ENCODE results near the gene KCNMA1. TPM values are rescaled to one million over a fixed set of nuclear protein-coding genes. Genes with fewer than 3 reads are reported as not detected.

Gene KCNMA1
- total and polyA plus RNA-seq, 2 donors (not counting 1 experiment from before 2014, with no cell fraction given) = 0.82 to 3.1 TPM

DNA sequence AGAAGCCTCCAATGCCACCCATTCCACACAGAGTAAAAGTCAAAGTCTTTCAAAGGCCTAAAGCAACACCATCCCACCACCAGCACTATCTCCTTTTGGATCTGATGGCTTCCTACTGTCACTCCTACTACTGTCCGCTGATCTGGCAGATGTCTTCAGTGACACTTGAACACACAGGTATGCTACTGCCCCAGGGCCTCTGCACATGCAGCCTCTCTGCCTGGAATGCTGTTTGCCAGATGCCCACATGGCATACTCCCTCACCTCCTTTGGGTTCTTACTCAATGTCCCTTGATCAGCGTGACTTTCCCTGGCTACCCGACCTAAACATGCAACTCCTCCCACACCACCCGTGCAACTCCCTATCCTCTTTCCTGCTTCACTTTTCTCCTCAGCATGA, 512.4 kb downstream of the KCNMA1 start:
- ATAC-seq (ENCODE audit: low read depth) = no peak
- no peaks in the 10 kb centered on the region for H3K4me1 ChIP-seq (ENCODE audit: control insufficient read depth in 2 of 2, insufficient read depth in 2 of 2, low read length in 2 of 2)
- no peaks in the 10 kb centered on the region for H3K79me2 ChIP-seq (ENCODE audit: control insufficient read depth, insufficient read depth, low read length)
- H3K4me2 ChIP-seq (replicated peaks; ENCODE audit: low read depth, low read length, poor library complexity, severe bottlenecking) = no peak overlapping the region
- Mint-ChIP-seq H3K4me1 (no peaks in the 10 kb centered on the region), H3K27ac (no peak overlapping the region), H3K9me3 (ENCODE audit: insufficient read depth) (no peaks in the 10 kb centered on the region), H3K27me3 (peaks cover 5% of the 10 kb centered on the region), H3K4me3 (no peak overlapping the region)
- no peak overlapping the region for H3K27ac ChIP-seq (ENCODE audit: low read length in 2 of 2)
- intact Hi-C loops (cut with micrococcal nuclease) = no loop called here
- no peaks in the 10 kb centered on the region for H3K9me3 ChIP-seq (ENCODE audit: control extremely low read depth in 1 of 3, control insufficient read depth in 2 of 3, insufficient read depth in 1 of 3, low read length in 2 of 3)
- peaks cover 0 to 3% (median 0%) of the 10 kb centered on the region in 4 experiments for H3K27me3 ChIP-seq (replicated peaks in 1 of 4; ENCODE audit: control extremely low read depth in 1 of 4, control insufficient read depth in 3 of 4, insufficient read depth in 4 of 4, low read length in 3 of 4)
- TF ChIP-seq, protein P1, sequence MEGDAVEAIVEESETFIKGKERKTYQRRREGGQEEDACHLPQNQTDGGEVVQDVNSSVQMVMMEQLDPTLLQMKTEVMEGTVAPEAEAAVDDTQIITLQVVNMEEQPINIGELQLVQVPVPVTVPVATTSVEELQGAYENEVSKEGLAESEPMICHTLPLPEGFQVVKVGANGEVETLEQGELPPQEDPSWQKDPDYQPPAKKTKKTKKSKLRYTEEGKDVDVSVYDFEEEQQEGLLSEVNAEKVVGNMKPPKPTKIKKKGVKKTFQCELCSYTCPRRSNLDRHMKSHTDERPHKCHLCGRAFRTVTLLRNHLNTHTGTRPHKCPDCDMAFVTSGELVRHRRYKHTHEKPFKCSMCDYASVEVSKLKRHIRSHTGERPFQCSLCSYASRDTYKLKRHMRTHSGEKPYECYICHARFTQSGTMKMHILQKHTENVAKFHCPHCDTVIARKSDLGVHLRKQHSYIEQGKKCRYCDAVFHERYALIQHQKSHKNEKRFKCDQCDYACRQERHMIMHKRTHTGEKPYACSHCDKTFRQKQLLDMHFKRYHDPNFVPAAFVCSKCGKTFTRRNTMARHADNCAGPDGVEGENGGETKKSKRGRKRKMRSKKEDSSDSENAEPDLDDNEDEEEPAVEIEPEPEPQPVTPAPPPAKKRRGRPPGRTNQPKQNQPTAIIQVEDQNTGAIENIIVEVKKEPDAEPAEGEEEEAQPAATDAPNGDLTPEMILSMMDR (IDR thresholded peaks at IDR 0.05) = no peak
- no peak for TF ChIP-seq EZH2 (IDR thresholded peaks at IDR 0.05; ENCODE audit: borderline replicate concordance, insufficient read depth, low read depth, low read length, poor library complexity, severe bottlenecking)
- H3K36me3 ChIP-seq (replicated peaks in 1 of 2; ENCODE audit: control extremely low read depth in 1 of 2, control insufficient read depth in 1 of 2, extremely low read depth in 1 of 2, insufficient read depth in 2 of 2, low read length in 1 of 2) = no peaks in the 10 kb centered on the region
- no peak overlapping the region for H3K9ac ChIP-seq (ENCODE audit: low read length)
- WGBS (ENCODE audit: insufficient coverage) = 96% methylated on average over 3 of the region's 4 CpGs
- ChIA-PET CTCF (no interaction called here), POLR2A (no interaction called here)
- no peak for DNase-seq
- no peak overlapping the region for H3K4me3 ChIP-seq (ENCODE audit: control extremely low read depth in 1 of 5, extremely low read depth in 1 of 5, insufficient read depth in 1 of 5, low read depth in 2 of 5, low read length in 4 of 5)
- H2AFZ ChIP-seq (ENCODE audit: insufficient read depth, low read depth, low read length, poor library complexity, severe bottlenecking) = no peak overlapping the region
- no peaks in the 10 kb centered on the region for H4K20me1 ChIP-seq (ENCODE audit: control insufficient read depth, insufficient read depth, low read length, poor library complexity, severe bottlenecking)

- no CpG with 5 or more reads among the region's 5 CpGs for WGBS (ENCODE audit: insufficient coverage)
- CTCF ChIA-PET = no interaction called here
- H3K4me3 ChIP-seq (ENCODE audit: control extremely low read depth in 1 of 5, extremely low read depth in 1 of 5, insufficient read depth in 1 of 5, low read depth in 2 of 5, low read length in 4 of 5) = no peak overlapping the region
Observed at GRCh38 chr10:77123330-77123729, 514.3 kb downstream of the KCNMA1 start.

More at GRCh38 chr10:77123330-77123729, 514.3 kb downstream of the KCNMA1 start:
- no peak overlapping the region for H3K27ac Mint-ChIP-seq
- Histone ChIP-seq H4K20me1 (ENCODE audit: control insufficient read depth, insufficient read depth, low read length, poor library complexity, severe bottlenecking) (no peaks in the 10 kb centered on the region), H3K27me3 (replicated peaks in 1 of 4; ENCODE audit: control extremely low read depth in 1 of 4, control insufficient read depth in 3 of 4, insufficient read depth in 4 of 4, low read length in 3 of 4) (peaks cover 0 to 3% (median 0%) of the 10 kb centered on the region in 4 experiments), H3K9ac (ENCODE audit: low read length) (no peak overlapping the region), H3K4me2 (replicated peaks; ENCODE audit: low read depth, low read length, poor library complexity, severe bottlenecking) (no peak overlapping the region), H3K36me3 (replicated peaks in 1 of 2; ENCODE audit: control extremely low read depth in 1 of 2, control insufficient read depth in 1 of 2, extremely low read depth in 1 of 2, insufficient read depth in 2 of 2, low read length in 1 of 2) (no peaks in the 10 kb centered on the region), H3K9me3 (ENCODE audit: control extremely low read depth in 1 of 3, control insufficient read depth in 2 of 3, insufficient read depth in 1 of 3, low read length in 2 of 3) (no peaks in the 10 kb centered on the region), H3K4me1 (ENCODE audit: control insufficient read depth in 2 of 2, insufficient read depth in 2 of 2, low read length in 2 of 2) (no peaks in the 10 kb centered on the region), H3K27ac (ENCODE audit: low read length in 2 of 2) (no peak overlapping the region), H3K79me2 (ENCODE audit: control insufficient read depth, insufficient read depth, low read length) (no peaks in the 10 kb centered on the region), H2AFZ (ENCODE audit: insufficient read depth, low read depth, low read length, poor library complexity, severe bottlenecking) (no peak overlapping the region)
- H3K27me3 Mint-ChIP-seq = peaks cover 5% of the 10 kb centered on the region
- no peak overlapping the region for H3K4me3 Mint-ChIP-seq
- no peaks in the 10 kb centered on the region for H3K4me1 Mint-ChIP-seq
- TF ChIP-seq, protein P1 (IDR thresholded peaks at IDR 0.05) = no peak
- no peak for TF ChIP-seq EZH2 (IDR thresholded peaks at IDR 0.05; ENCODE audit: borderline replicate concordance, insufficient read depth, low read depth, low read length, poor library complexity, severe bottlenecking)
- POLR2A ChIA-PET = no interaction called here
- intact Hi-C loops (cut with micrococcal nuclease) = no loop called here
- ATAC-seq (ENCODE audit: low read depth) (no peak), DNase-seq (no peak)
- H3K9me3 Mint-ChIP-seq (ENCODE audit: insufficient read depth) = no peaks in the 10 kb centered on the region

All from B cell (primary cell).